Gastroesophageal sphincter (tissue), 3 donors: ENCODE measurements around the gene ZNF236.

Experiments used
- CTCF ChIP-seq, 4 experiments: fragments of 200-600 bp in 2 of 4; fragments of 450-650 bp in 2 of 4; sonication (generic) in 1 of 4; IDR thresholded peaks; one replicate each; pipeline ENCODE4 v1.5.1; 2017 to 2019; ENCODE audit warnings: antibody characterized with exemption in 4 of 4, mild to moderate bottlenecking in 2 of 4, moderate library complexity in 2 of 4
- EP300 ChIP-seq: sonication (generic); formaldehyde crosslinking; IDR thresholded peaks from one replicate; pipeline ENCODE4 v1.6.1; 2017; ENCODE audit warnings: antibody characterized with exemption, mild to moderate bottlenecking
- POLR2A ChIP-seq, 2 donors: fragments of 450-650 bp; IDR thresholded peaks; one replicate each; pipeline ENCODE4 v1.6.1; 2017; ENCODE audit warnings: antibody characterized with exemption in 2 of 2, mild to moderate bottlenecking in 2 of 2, moderate library complexity in 1 of 2
- POLR2AphosphoS5 ChIP-seq: sonication (generic); formaldehyde crosslinking; IDR thresholded peaks from one replicate; pipeline ENCODE4 v1.6.1; 2017; ENCODE audit warnings: antibody characterized with exemption

- TF ChIP-seq CTCF (IDR thresholded peaks at IDR 0.05) (no peak), POLR2A (IDR thresholded peaks at IDR 0.05) (no peak), POLR2AphosphoS5 (no peak), EP300 (no peak)
Observed at GRCh38 chr18:76847916-76848315, 25.6 kb downstream of the ZNF236 start.
